Measurements from ENCODE around the gene ZPLD1. TPM values are rescaled to one million over a fixed set of nuclear protein-coding genes. Genes with fewer than 3 reads are reported as not detected.

Gene ZPLD1
- total and polyA plus RNA-seq, 12 donors, result 0.04 TPM; not detected in 11

- ATAC-seq (no peak), DNase-seq (no peak)
- WGBS, 2 donors, result 79 to 83% methylated on average over 2 of the region's 2 CpGs
- intact Hi-C loops (cut with DNase I), result no loop called here
- H3K9me3 ChIP-seq, result no peaks in the 10 kb centered on the region
- H3K27me3 ChIP-seq, result no peaks in the 10 kb centered on the region
- H3K4me3 ChIP-seq, result no peak overlapping the region
- H3K36me3 ChIP-seq, result no peaks in the 10 kb centered on the region
- no peak overlapping the region for H3K27ac ChIP-seq
- no peak for TF ChIP-seq CTCF (IDR thresholded peaks at IDR 0.05)
- peaks cover 0 to 2% (median 0%) of the 10 kb centered on the region in 9 donors for H3K4me1 ChIP-seq
Observed at GRCh38 chr3:102485701-102486100, 50.9 kb downstream of the ZPLD1 start.

- intact Hi-C loops (cut with DNase I), result no loop called here
- no peaks in the 10 kb centered on the region for H3K4me1 ChIP-seq
- H3K36me3 ChIP-seq, result no peaks in the 10 kb centered on the region
- H3K4me3 ChIP-seq, result no peak overlapping the region
- DNase-seq, result no peak
- ATAC-seq, result no peak
- no peak overlapping the region for H3K27ac ChIP-seq
- no peaks in the 10 kb centered on the region for H3K9me3 ChIP-seq
- TF ChIP-seq CTCF (IDR thresholded peaks at IDR 0.05), result no peak
- H3K27me3 ChIP-seq, result no peaks in the 10 kb centered on the region
Observed at GRCh38 chr3:102488331-102488730, 53.5 kb downstream of the ZPLD1 start.

GRCh38 chr3:102492300-102492699, 57.5 kb downstream of the ZPLD1 start:
- Histone ChIP-seq H3K27me3 (no peaks in the 10 kb centered on the region), H3K4me3 (no peak overlapping the region), H3K9me3 (no peaks in the 10 kb centered on the region), H3K4me1 (no peaks in the 10 kb centered on the region), H3K27ac (no peak overlapping the region), H3K36me3 (no peaks in the 10 kb centered on the region)
- TF ChIP-seq CTCF (IDR thresholded peaks at IDR 0.05), result no peak
- DNase-seq, result no peak
- intact Hi-C loops (cut with DNase I), result no loop called here
- 92 to 94% methylated on average over 8 of the region's 8 CpGs for WGBS, 2 donors
- ATAC-seq, result no peak

- Histone ChIP-seq H3K27me3 (no peaks in the 10 kb centered on the region), H3K4me1 (no peaks in the 10 kb centered on the region), H3K4me3 (no peak overlapping the region), H3K36me3 (no peaks in the 10 kb centered on the region), H3K9me3 (no peaks in the 10 kb centered on the region), H3K27ac (no peak overlapping the region)
- TF ChIP-seq CTCF (IDR thresholded peaks at IDR 0.05), result no peak
- no peak for DNase-seq
- WGBS, 2 donors, result 62 to 66% methylated on average over 3 of the region's 3 CpGs
- no peak for ATAC-seq
- intact Hi-C loops (cut with DNase I), result no loop called here
Observed at GRCh38 chr3:102497571-102497970, 62.8 kb downstream of the ZPLD1 start.

GRCh38 chr3:102505542-102505941, 70.7 kb downstream of the ZPLD1 start:
- WGBS, 2 donors, result 53 to 63% methylated on average over 2 of the region's 2 CpGs
- Histone ChIP-seq H3K4me1 (no peaks in the 10 kb centered on the region), H3K27ac (no peak overlapping the region), H3K9me3 (no peaks in the 10 kb centered on the region), H3K4me3 (no peak overlapping the region), H3K27me3 (no peaks in the 10 kb centered on the region), H3K36me3 (no peaks in the 10 kb centered on the region)
- no peak for ATAC-seq
- no peak for TF ChIP-seq CTCF (IDR thresholded peaks at IDR 0.05)
- intact Hi-C loops (cut with DNase I), result no loop called here
- no peak for DNase-seq

All from heart right ventricle (tissue), 16 donors.